Measurements from ENCODE around the gene PGAP6.
"Not testable (repeated sequence)": the region's sequence is repeated elsewhere in the genome, so short reads cannot be mapped to it uniquely, and the experiment has no call there.

PGAP6 gene

DNA sequence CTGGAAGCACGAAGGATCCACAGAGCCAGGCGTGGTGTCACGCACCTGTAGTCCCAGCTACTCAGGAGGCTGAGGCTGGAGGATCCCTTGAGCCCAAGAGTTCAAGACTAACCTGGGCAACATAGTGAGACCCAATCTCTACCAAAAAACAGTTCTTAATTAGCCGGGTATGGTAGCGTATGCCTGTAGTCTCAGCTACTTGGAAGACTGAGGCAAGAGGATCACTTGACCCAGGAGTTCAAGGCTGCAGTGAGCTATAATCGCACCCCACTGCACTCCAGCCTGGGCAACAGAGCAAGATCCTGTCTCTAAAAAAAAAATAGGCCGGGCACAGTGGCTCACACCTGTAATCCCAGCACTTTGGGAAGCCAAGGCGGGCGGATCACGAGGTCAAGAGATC lies 33.3 kb downstream of the PGAP6 start:
- not testable (repeated sequence) for DNase-seq

DNA sequence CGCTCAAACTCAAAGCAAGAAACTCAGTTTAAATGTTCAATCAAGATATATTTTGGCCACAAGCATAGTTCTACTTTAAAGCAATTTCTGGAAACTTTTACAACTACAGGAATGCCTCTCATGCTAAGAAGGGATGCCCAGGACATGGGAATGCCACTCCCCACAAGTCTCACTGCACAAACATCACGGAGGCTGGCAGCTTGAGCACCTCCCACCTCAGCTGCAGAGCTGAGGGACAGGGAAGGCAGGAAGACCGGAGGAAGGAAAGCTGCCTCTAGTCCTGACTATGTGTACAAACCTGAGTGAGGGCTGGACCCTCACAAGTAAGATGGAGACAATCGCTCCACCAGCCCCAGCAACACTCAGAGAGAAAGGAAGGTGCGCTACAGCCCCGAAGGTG lies 34.6 kb downstream of the PGAP6 start:
- no peak for DNase-seq

DNA sequence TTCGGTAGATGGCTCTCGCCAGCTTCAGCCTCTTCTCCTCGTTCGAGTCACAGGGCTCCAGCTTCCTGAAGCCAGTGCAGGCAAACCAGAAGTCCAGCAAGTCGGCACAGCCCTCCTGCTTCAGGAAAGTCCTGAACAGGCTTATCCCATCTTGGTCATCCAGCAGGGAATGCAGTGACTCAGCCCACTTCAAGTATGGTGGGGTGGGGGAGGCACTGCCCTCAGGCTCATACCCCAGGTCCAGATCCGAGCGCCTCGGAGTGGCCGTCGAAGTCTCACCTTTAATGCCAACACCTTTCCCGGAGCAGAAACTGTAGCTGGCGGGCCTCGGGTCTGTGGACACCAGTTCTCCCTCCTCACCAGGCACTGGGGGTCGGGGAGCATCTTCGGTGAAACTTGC lies 35.2 kb downstream of the PGAP6 start:
- DNase-seq: no peak

DNA sequence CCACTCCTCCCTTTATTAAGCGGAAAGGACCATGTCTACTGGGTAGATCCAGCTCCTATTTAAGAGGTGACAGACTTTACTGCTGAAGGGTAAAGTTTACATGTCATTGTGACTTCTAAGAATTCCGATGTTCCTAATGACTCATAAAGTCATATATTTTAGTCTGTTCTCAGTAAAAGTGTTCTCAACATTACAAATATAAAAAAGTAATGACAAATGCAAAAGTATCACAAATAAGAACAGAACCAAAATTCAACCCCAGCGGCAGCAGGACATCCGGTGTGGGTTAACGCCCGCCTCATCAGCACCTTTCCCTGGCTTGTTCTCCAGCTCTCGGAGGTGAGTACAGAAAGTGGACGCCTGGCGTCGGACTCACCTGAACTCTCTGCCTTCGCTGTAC lies 36.0 kb downstream of the PGAP6 start:
- no peak for DNase-seq

DNA sequence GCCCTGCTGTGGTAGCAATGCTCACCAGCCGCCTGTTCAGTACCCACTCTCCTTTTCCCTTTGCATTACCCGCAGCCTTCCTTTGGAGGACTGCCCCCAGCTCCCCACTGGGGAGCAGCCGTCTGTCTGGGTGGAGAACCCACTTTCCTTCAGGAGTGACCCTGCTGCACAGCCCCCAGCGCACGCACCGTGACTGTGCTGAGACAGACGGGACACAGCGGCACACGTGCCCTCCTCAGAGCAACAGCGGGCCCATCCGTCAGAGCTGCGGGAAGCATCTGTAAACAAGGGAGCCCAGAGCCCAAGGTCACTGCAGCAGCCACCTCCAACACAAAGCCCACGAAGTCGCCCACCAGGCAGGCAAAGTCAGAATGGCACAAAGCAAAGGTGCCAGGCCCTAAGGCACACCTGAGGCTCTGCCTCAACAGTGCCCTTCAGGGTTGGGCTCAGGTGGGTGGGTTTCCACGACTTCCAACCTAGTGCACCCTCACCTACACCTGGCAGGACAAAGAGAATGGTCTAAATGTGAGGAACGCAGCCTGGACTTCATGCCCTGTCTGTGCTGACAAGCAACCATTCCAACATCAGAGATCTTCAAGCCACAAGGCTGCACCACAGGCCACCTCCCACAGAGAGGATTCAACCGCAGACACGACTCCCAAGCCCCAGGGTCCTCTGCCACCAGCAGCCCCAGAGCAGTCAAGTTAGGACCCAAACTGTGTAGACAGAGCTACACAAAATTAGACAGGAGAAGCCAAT lies 39.1 kb downstream of the PGAP6 start:
- DNase-seq: no peak

DNA sequence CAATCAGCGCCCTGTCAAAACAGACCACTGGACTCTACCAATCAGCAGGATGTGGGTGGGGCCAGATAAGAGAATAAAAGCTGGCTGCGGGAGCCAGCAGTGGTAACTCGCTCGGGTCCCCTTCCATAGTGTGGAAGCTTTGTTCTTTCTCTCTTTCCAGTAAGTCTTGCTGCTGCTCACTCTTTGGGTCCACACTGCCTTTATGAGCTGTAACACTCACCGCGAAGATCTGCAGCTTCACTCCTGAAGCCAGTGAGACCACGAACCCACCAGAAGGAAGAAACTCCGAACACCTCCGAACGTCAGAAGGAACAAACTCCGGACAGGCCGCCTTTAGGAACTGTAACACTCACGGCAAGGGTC lies 39.8 kb downstream of the PGAP6 start:
- not testable (repeated sequence) for DNase-seq

DNA sequence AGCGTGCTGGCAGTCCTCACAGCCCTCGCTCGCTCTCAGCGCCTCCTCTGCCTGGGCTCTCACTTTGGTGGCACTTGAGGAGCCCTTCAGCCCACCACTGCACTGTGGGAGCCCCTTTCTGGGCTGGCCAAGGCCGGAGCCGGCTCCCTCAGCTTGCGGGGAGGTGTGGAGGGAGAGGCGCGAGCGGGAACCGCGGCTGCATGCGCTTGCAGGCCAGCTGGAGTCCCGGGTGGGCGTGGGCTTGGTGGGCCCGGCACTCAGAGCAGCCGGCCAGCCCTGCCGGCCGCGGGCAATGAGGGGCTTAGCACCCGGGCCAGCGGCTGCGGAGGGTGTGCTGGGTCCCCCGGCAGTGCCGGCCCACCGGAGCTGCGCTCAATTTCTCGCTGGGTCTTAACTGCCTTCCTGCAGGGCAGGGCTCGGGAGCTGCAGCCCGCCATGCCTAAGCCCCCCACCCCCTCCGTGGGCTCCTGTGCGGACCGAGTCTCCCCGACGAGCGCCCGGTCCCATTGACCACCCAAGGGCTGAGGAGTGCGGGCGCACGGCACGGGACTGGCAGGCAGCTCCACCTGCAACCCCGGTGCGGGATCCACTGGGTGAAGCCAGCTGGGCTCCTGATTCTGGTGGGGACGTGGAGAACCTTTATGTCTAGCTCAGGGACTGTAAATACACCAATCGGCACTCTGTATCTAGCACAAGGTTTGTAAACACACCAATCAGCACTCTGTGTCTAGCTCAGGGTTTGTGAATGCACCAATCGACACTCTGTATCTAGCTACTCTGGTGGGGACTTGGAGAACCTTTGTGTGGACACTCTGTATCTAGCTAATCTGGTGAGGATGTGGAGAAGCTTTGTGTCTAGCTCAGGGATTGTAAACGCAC lies 40.4 kb downstream of the PGAP6 start:
- DNase-seq: not testable (repeated sequence)

DNA sequence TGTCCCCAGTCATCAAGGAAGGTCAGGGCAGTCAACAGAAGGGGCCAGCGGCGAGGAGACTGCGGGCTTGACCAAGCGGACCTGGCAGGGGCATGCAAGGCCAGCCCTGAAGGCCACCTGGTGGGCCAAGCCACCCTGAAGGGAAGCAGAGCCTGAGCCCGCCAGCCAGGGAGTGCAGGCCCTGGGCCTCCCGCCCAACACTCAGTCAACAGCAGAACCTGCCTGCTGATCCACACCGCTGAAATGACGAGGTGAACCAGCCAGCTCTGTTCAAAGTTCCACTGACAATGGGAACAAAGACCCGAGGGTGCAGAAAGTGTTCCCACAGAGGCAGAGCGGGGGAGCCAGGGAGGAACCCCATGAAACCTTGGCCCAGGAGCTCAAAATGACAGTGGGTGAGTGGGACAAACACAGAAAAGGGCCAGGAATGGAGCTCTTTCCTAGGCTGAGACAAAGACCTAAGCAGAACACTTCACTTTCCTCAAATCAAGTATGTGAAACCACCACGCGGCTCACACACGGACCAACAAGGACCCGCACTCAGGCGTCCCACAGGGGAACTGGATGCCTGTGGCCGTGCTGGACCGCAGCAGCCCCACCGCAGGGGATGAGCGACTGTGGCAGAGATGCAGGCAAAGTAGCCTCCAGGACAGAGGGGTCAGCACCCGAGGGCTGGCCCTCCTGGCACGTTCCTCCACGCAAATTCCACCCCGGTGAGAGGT lies 41.2 kb downstream of the PGAP6 start:
- no peak for DNase-seq

DNA sequence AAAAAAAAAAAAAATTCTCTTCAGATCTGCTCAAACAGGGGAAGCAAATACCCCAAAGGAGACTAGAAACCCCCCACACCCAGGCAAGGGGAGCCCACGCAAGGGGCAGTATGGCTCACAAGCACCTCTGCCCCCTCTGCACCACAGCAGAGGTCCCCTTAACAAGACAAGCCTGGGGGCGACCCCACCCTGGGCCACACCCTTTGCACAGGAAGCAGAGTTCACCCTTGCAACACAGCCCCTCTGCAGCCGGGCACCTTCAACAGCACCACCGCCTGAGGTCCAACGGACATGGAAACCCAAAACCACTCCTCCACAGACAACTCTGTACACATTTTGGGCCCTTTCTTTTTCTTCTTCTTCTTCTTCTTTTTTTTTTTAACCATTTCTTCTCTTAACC lies 42.1 kb downstream of the PGAP6 start:
- no peak for DNase-seq

DNA sequence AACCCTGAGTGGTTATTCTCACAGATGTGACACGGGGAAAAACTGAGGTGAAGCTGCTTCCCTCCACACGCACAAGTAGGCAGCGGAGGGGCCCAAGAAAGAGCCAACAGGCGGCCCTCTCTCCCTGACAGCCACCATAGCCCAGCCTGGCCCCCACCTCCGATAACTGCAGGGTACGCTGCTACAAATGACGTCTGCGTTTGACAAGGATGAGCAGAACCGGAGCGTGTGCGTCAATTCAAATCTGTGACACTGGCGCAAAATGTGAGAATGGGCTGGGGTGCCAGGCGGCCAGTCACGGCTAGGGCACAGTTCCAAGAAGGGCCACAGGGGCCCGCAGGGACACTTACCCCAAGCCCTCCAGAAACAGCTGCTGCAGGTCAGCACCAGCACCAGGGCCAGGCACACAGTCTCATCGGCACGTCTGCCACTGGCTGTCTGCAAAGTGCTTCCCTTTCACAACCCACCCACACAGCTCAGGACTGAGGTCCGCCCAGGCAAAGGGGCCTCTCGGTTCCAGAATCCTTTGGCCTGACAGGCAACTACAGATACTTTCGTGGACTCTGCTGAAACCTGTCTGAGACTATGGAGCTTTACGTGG lies 43.7 kb downstream of the PGAP6 start:
- no peak for DNase-seq

DNA sequence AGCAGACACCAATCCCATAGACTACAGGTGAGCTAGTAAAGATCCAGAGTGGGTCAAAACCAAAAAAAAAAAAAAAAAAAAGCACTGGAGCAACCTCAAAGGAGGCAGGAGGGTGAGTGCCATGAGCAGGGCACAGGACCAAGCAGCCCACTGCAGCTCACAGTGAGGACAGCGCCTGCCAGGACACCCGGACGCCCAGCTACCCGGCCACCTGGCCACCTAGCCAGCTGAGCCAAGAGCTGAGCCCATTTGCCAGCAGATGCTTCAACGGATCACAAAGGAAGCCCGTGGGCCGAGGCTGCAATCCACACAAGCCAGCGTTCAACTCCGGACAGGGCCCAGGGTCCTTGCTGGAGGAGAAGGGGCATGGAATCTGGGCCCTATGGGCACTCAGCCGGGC lies 44.3 kb downstream of the PGAP6 start:
- no peak for DNase-seq

DNA sequence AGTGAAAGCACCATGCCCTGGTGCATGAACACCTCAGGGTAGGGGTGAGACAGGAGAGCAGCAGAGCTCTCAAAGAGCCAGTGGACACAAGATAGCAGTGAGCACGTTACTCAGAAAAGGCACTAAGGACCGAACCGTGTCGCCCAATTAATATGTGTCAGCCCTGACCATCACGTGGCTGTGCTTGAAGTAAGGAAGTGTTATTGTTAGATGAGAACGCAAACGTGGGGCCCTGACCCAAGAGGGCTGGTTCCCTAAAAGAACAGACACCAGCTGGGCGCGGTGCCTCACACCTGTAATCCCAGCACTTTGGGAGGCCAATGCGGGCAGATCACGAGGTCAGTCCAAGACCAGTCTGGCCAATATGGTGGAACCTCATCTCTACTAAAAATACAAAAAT lies 45.5 kb downstream of the PGAP6 start:
- DNase-seq: no peak

DNA sequence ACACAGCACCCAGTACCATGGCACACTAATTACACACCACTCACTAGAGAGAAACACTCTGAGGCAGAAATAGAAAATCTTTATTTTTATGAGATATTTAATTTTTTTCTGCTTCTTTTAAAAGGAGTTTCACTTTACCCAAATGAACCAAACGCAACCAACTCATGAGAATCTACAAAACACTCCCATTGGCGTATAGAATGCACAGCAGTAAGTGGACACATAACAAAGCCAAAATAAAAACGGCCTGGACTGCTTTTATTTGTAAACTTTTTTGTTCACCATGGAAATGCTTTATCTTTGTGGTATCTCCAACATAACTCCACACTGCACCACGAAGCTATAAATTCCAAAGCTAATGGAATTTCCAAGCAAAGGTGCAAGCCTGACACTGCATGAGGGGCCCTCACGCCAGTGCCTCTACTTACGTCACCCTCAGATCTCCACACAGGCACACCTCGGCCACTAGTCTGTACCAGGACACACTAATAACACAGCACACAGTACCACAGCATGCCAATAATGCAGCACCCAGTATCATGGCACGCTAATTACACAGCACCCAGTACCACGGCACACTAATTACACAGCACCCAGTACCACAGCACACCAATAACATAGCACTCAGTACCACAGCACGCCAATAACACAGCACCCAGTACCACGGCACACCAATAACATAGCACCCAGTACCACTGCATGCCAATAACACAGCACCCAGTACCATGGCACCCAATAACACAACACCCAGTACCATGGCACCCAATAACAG lies 46.7 kb downstream of the PGAP6 start:
- DNase-seq: not testable (repeated sequence)

DNA sequence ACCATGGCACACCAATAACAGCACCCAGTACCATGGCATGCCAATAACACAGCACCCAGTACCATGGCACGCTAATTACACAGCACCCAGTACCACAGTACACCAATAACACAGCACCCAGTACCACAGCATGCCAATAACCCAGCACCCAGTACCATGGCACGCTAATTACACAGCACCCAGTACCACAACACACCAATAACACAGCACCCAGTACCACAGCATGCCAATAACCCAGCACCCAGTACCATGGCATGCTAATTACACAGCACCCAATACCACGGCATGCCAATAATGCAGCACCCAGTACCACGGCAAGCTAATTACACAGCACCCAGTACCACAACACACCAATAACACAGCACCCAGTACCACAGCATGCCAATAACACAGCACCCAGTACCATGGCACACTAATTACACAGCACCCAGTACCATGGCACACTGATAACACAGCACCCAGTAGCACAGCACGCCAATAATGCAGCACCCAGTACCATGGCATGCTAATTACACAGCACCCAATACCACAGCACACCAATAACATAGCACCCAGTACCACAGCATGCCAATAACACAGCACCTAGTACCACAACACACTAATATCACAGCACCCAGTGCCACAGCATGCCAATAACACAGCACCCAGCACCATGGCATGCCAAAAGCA lies 47.5 kb downstream of the PGAP6 start:
- DNase-seq: not testable (repeated sequence)

DNA sequence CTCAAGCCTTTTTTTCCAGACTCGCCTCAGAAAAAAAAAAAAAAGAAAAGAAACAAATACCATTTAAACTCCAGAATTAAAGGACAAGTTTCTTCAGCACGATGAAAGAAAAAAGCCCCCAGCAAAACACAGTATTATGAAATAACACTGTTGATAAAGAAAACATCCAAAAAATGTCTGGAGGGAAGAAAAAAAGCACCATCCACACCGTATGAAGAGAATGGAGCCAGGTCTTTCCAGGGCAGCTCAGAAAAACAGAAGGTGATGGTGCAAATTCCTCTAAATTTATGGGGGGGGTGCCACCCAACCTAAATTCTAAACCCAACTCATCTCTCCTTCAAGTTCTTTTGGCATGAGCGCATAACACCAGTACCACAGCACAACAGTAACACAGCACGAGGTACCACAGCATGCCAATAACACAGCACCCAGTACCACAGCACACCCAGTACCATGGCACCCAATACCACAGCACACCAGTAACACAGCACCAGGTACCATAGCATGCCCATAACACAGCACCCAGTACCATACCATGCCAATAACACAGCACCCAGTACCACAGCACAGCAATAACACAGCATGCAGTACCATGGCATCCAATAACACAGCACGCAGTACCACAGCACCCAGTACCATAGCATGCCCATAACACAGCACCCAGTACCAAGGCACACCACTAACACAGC lies 48.2 kb downstream of the PGAP6 start:
- DNase-seq: no peak

DNA sequence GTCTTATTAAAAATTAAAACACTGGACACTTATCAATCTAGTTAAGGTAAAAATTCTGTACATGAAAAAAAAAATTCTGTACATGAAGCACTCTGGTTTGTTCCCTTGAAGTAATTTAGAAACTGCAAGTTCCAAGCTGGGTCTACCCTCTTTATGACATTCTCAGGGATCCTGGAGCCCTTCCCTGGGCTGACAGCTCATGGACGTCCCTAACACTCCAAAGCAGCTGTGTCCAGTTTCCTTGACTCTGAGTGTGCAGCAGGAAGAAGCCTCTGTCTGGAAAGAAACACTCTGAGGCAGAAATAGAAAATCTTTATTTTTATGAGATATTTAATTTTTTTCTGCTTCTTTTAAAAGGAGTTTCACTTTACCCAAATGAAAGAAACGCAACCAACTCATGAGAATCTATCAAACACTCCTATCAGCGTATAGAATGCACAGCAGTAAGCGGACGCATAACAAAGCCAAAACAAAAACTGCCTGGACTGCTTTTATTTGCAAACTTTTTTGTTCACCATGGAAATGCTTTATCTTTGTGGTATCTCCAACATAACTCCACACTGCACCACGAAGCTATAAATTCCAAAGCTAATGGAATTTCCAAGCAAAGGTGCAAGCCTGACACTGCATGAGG lies 50.5 kb downstream of the PGAP6 start:
- not testable (repeated sequence) for DNase-seq

DNA sequence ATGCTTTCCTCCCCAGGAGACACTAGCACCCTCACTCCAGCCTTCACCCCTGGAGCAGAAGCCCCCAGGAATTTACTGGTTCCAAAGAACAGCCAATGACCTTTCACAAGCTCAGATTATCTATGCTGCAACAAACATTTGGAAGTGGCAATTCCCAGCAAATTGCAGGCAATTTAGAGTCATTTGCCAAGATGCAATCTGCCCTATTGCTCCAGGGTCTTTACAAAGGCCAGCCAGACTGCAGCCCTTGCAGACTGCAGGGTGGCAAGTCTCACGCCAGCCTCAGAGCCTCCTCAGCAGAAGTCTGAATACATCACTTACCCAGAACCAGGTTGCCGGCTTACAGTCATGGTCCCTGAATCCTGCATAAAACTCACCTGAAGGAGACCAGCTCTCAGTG lies 51.0 kb downstream of the PGAP6 start:
- DNase-seq: no peak

DNA sequence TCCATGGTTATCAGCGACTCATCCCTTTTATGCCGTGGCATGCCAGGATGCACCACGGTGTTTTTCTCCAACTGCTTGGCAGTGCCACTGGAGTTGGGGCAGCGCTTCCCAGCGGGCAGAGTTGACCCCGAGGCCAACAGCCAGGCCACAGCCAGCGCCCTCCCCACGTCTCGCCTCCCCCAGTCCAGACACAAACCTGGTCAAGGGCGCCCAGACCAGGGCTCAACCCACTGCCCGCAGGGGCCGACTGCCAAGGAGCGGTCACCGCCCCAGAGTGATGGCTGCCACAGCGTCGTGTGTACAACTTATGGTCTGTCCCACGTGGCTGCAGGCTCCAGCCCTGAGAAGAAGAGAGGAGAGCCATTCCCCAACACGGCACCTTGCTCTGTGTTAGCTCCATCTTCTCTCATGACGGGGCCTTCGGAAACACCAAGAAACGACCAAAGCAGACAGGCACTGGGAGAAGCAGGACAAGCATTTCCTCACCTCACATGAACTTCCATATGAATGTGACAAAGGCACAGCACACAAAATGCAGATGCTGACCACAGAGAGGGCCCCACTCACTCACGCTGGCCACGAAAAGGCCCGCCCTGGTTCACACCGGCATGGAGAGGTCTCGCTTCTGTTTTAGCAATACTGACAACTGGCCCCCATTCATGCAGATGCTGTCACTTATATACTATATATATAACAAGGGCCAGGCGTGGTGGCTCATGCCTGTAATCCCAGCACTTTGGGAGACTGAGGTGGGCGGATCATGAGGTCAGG lies 56.2 kb downstream of the PGAP6 start:
- no peak for DNase-seq

DNA sequence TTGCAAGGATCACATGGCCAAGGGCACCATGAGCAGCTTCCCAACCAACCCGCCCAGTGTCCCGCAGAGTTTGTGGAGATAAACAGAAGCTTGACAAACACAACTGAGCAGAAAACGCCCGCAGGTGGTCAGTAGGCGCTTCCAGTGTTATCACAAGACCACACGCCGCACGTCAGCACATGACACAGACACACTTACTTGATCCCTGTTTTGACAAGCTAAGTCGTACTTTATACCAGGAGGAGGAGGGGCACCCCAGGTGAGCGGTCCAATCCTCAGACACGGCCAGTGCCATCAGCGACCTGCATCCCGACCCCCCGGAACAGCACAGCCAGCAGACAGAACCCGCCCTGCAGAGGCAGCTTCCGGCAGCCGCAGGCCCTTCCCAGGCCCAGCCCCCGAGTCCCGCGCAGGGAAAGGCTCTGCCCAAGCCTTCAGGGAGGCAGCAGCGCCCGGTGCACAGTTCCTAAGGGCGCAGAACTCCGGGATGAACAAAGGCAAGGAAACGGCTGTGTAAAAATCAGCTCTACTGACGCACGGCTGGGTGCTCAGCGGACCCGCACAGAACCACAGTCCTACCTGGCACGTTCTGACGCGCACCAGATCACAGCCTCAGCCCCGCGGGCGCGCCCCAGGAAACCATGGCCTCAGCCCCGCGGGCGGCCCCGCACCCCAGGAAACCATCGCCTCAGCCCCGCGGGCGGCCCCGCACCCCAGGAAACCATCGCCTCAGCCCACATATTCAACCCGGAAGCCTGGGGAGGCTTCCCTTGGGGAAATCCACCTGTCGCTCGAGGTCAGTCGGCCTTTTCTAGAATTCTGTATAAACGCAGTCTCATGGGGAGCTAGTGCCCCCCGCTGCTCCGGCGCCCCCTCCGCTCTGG lies 57.1 kb downstream of the PGAP6 start:
- DNase-seq: no peak

All from SIG-M5 (cell line).